Effector memory CD4-positive, alpha-beta T cell (primary cell): ENCODE data around the gene PLCG1.
A peak's percentile ranks its signal among the peaks of the same experiment; 100 is the strongest.

Experiments
- DNase-seq, 3 donors: peaks; one replicate each; pipeline ENCODE4 v3.0.0-alpha.2; 2020
- H3K27ac ChIP-seq: 2 replicates; pipeline ENCODE4 v1.7.0; 2013; ENCODE audit warnings: mild to moderate bottlenecking, low read length, moderate library complexity; ENCODE audit not compliant: insufficient read depth, poor library complexity, severe bottlenecking
- H3K27me3 ChIP-seq: replicated peaks from 2 replicates; pipeline ENCODE4 v1.7.0; 2013; ENCODE audit warnings: mild to moderate bottlenecking, low read length; ENCODE audit not compliant: insufficient read depth, control insufficient read depth, poor library complexity, severe bottlenecking
- H3K36me3 ChIP-seq: 2 replicates; pipeline ENCODE4 v1.7.0; 2013; ENCODE audit warnings: mild to moderate bottlenecking, low read length, moderate library complexity; ENCODE audit not compliant: control insufficient read depth, insufficient read depth
- H3K4me1 ChIP-seq: 2 replicates; pipeline ENCODE4 v1.7.0; 2013; ENCODE audit warnings: low read length, mild to moderate bottlenecking; ENCODE audit not compliant: control insufficient read depth, insufficient read depth, poor library complexity, severe bottlenecking
- H3K4me3 ChIP-seq: 2 replicates; pipeline ENCODE4 v1.7.0; 2013; ENCODE audit warnings: low read length, low read depth, mild to moderate bottlenecking; ENCODE audit not compliant: insufficient read depth, poor library complexity, severe bottlenecking
- H3K9me3 ChIP-seq: 2 replicates; pipeline ENCODE4 v1.7.0; 2013; ENCODE audit warnings: mild to moderate bottlenecking, low read length, moderate library complexity; ENCODE audit not compliant: control insufficient read depth

The PLCG1 gene

DNA sequence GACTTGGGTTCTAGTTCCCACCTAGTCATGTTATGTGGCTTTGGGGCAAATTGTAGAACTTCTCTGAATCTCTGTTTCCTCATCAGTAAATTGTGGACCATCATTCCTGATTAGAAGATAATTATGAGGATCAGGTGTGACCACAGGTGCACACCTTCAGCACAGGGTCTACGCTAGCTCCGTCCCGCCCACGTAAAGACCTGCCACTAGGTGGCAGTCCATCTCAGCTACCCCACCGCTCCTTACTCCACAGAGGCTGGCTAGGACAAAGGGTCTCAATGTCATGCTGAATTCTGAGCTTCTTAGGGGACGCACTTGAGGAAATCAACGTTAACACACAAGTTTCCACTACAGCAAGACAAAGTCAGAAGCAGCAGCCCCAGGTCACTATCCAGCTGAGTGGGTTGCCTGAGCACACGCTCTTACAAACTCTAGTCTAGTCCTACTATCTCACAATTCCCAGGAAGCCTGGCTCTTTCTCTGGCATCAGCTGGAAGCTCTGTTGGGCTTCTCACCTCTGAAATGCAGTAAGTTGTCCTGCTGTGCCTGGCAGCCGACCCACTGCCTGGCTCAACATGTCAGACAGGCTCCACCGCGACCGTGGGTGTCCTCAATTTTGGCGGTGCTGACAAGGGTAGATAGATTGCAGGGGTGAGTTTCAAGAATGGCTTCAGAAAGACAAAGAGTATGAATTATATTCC, 2.0 kb upstream of the PLCG1 start:
- DNase-seq, result peak; percentile 36 to 52 (median 42)
- Histone ChIP-seq H3K4me1 (peaks cover 12% of the 10 kb centered on the region), H3K9me3 (no peaks in the 10 kb centered on the region), H3K36me3 (no peaks in the 10 kb centered on the region), H3K4me3 (no peak overlapping the region), H3K27me3 (no peaks in the 10 kb centered on the region), H3K27ac (no peak overlapping the region)

DNA sequence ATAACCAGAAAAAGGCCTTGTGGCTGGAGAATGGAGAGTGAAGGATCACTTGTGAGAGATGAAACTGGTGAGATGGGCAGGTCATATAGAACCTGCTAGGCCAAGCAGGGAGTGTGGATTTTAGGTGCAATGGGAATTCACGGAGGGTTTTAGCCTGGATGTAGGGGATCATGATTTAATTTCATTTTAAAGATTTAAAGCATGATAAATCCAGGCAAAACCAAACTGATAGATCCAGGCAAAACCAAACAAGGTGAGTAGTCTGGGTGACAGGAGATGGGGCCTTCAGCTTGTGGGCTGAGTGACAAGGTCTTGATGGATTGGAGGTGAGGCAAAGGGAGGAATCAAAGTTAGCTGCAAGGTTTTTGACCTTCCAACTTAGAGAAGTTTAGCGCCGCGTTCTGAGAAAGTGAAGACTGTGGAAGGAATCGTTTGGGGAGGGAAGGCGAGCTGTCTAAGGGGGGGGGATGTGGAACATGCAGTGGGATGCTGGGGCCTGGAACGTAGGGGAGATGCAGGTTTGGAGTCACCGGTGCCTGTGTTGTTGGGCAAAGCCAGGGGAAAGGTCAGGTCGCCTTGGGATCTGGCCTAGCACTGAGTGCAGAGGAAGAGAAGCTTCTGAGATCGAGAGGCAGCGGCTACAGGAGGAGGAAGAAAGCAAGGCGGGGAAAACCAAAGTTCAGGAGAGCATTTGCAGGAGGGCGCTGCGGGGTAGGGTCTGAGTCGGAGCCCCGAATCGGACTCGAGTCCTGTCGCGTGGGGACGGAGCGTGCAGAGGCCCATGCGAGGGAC, 1.3 kb upstream of the PLCG1 start:
- H3K36me3 ChIP-seq, result no peaks in the 10 kb centered on the region
- H3K27ac ChIP-seq, result peak overlapping the region; percentile 85
- peaks cover 19% of the 10 kb centered on the region for H3K4me1 ChIP-seq
- no peak for DNase-seq
- H3K4me3 ChIP-seq, result peak overlapping the region; percentile 66
- H3K27me3 ChIP-seq, result no peaks in the 10 kb centered on the region
- H3K9me3 ChIP-seq, result no peaks in the 10 kb centered on the region

- Histone ChIP-seq H3K9me3 (no peaks in the 10 kb centered on the region), H3K4me3 (peak overlapping the region; percentile 66), H3K36me3 (no peaks in the 10 kb centered on the region), H3K27ac (peak overlapping the region; percentile 88), H3K4me1 (peaks cover 37% of the 10 kb centered on the region), H3K27me3 (no peaks in the 10 kb centered on the region)
- DNase-seq, result peak; percentile 49 to 63 (median 55)
These were observed 501 bp downstream of the PLCG1 start for GRCh38 chr20:41137614-41138474.

GRCh38 chr20:41138475-41139226, 1.3 kb downstream of the PLCG1 start:
- H3K27me3 ChIP-seq, result no peaks in the 10 kb centered on the region
- DNase-seq, result peak in 2 of 3 donors; percentile 29 to 40
- peaks cover 45% of the 10 kb centered on the region for H3K4me1 ChIP-seq
- peak overlapping the region; percentile 88 for H3K27ac ChIP-seq
- H3K4me3 ChIP-seq, result peak overlapping the region; percentile 66
- H3K36me3 ChIP-seq, result no peaks in the 10 kb centered on the region
- H3K9me3 ChIP-seq, result no peaks in the 10 kb centered on the region

DNA sequence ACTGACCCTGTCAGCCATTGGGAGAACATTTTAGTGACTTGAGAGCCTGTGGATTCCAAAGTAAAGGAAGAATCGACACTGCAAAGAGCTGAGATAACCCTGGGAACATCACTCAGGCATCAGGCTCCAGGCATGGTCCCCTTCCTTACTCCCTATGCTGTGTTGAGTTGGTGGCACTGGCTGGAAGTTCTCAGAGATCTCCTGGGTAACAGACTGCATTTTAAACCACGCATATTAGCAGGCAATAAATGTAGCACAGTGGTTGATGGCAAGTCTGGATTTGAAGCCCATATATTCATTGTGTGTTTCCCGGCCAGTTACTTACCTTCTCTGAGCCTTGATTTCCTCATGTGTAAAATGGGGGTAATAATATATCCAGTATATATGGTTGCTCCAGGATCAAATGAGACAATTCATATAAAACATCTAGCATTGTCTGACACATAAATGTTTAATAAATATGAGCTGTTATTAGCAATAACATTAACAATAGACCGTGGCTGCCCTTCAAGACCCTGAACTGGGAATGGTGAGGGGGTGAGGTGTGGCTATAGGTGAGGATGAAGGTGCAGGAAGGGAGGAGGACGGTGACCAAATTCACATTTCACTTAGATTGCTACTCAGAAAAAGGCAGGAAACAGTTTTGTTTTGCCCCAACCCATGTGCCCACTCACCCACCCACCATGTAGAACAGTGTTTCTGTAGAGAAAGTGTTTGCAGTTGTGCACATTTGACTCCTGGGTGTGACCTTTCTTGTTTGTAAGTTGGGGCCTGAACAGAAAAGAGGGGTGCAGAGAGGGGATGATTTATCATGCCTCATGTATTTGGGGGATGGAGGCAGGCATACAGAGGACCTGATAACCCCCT, 2.1 kb downstream of the PLCG1 start:
- H3K27ac ChIP-seq, result peak overlapping the region; percentile 88
- peaks cover 53% of the 10 kb centered on the region for H3K4me1 ChIP-seq
- peak overlapping the region; percentile 66 for H3K4me3 ChIP-seq
- no peak for DNase-seq
- no peaks in the 10 kb centered on the region for H3K27me3 ChIP-seq
- H3K36me3 ChIP-seq, result no peaks in the 10 kb centered on the region
- H3K9me3 ChIP-seq, result no peaks in the 10 kb centered on the region

DNA sequence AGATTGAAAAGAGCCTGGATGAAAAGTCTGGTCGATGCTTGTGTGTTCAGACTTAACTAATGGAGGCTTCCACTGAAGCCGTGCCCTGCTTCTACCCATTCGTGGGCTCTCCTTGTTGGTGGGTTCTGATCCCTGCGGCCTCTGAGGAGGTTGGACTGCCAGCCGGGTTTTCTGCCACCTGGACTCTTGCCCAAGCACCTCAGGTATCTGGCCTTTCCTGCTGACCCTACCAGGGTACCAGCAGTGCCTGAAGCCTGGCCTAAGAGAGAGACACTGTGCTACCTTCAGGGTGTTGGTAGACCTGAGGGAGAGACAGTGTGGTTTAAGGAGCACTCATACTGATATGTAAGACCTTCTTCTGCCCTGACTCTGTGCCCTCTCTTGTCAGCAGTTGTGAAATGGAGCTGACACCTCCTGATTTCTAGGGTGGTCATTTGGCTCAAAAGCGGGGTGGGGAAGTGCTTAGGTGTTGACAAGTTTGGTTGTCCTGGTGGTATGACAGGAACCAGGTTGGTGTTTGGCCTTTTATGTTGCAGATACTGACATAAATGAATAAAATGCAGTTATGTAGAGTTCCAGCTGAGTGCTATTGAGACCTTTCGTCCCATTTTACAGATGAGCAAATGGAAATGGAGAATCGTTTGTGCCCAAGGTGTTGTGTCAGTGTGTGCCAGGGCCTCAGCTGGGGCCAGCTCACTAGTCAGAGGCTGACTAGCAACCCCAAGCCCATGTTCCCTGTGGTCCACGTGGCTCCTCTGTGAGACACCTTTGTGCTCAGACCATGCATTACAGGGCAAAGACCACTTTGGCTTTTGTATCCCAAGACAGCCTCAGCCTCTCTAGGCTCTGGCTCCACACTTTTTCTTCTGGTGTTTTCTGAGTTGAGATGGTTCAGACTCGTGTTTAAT, 3.1 kb downstream of the PLCG1 start:
- peak overlapping the region; percentile 66 for H3K4me3 ChIP-seq
- peaks cover 62% of the 10 kb centered on the region for H3K4me1 ChIP-seq
- H3K36me3 ChIP-seq, result no peaks in the 10 kb centered on the region
- H3K9me3 ChIP-seq, result no peaks in the 10 kb centered on the region
- no peaks in the 10 kb centered on the region for H3K27me3 ChIP-seq
- no peak for DNase-seq
- peak overlapping the region; percentile 88 for H3K27ac ChIP-seq

DNA sequence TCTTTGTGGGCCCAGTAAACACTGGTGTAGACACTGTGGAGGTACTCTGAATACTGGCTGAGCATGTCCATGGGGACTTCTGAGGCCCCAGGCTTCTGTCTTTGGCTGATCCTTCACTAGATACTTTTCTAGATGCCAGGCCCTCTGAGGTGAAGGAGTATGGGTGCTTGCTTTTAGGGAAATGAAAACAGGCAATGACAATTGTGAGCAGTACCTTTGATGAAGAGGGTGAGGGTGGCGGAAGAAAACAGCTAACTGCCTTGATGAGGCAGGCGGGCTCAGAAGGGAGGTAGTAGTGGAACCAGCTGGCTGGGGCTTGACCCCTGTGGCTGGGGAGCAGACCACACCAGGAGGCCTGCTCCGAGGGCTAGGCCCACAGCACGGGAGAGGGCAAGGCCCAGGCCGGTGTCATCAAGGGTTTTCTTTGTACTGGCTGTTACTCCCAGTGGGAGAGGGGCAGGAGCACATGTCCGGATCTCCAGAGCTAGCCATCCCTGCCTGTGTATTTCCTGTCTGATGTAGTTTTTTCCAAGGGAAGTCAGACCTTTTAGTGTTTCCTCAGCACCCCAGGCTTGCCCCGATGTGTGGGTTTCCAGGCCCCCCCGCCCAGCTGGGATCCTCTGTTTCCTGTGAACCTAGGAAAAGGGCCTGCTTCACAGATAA, 3.9 kb downstream of the PLCG1 start:
- peaks cover 66% of the 10 kb centered on the region for H3K4me1 ChIP-seq

DNA sequence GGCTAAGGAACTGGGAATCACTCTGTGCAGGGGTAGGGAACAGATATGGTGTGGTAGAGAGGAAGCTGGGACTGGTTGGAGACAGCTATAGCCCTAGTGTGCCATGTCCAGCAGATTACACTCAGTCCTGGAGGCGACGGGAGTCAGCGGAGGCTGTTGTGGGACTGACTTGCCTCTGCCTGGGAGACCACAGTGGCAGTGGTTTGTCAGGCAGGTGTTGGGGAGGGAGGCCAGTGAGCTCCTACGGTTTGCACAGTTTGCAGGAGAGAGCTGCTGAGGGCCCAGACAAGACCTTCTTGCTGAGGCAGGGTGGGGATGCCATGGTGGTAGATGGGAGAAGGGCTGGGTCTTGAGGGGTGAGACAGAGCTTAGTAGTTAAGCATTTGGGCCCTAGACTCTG, 4.9 kb downstream of the PLCG1 start:
- no peaks in the 10 kb centered on the region for H3K36me3 ChIP-seq
- no peaks in the 10 kb centered on the region for H3K27me3 ChIP-seq
- no peak for DNase-seq
- peaks cover 76% of the 10 kb centered on the region for H3K4me1 ChIP-seq
- peak overlapping the region; percentile 66 for H3K4me3 ChIP-seq
- no peaks in the 10 kb centered on the region for H3K9me3 ChIP-seq
- peak overlapping the region; percentile 88 for H3K27ac ChIP-seq

More for the DNA sequence above, 3.9 kb downstream of the PLCG1 start:
- H3K36me3 ChIP-seq, result no peaks in the 10 kb centered on the region
- peak overlapping the region; percentile 88 for H3K27ac ChIP-seq
- H3K4me3 ChIP-seq, result peak overlapping the region; percentile 66
- no peaks in the 10 kb centered on the region for H3K9me3 ChIP-seq
- DNase-seq, result no peak
- no peaks in the 10 kb centered on the region for H3K27me3 ChIP-seq
